ENCODE data around the gene TEX19.

The TEX19 gene

GRCh38 chr17:82383411-82383810, 24.4 kb downstream of the TEX19 start:
- peak overlapping the region; percentile 61; the same call in 1 of the 2 replicates for H3K27ac ChIP-seq
- no peak for TF ChIP-seq CTCF (conservative IDR thresholded peaks at IDR 0.05)

GRCh38 chr17:82384051-82384729, 25.1 kb downstream of the TEX19 start:
- peak overlapping the region; percentile 61 for H3K27ac ChIP-seq
- TF ChIP-seq CTCF (conservative IDR thresholded peaks at IDR 0.05): no peak

GRCh38 chr17:82384730-82385481, 25.9 kb downstream of the TEX19 start:
- peak overlapping the region; percentile 61 for H3K27ac ChIP-seq
- peak; percentile 76 for TF ChIP-seq CTCF (conservative IDR thresholded peaks at IDR 0.05)

GRCh38 chr17:82385559-82386254, 26.7 kb downstream of the TEX19 start:
- peak overlapping the region; percentile 61 for H3K27ac ChIP-seq
- TF ChIP-seq CTCF (conservative IDR thresholded peaks at IDR 0.05): no peak

DNA sequence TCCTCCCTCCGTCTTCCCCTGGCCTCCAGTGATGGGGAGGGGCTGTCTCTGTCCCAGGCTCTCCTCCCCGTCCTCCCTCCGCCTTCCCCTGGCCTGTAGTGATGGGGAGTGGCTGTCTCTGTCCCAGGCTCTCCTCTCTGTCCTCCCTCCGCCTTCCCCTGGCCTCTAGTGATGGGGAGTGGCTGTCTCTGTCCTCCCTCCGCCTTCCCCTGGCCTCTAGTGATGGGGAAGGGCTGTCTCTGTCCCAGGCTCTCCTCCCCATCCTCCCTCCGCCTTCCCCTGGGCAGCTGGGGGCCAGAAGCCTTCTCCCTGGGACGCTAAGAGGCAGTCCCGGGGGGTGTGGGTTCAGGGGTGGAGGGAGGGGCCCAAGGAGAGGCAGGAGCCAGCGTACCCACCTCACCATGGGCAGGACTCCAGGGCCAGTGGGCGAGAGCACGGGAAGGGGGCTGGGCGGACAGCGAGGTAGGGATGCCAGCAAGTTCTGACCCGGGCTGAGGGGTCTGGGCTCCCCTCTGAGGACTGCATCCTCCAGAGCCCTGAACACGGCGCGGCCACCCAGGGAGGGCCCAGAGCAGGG, 27.3 kb downstream of the TEX19 start:
- no peak overlapping the region for H3K27ac ChIP-seq
- no peak for TF ChIP-seq CTCF (conservative IDR thresholded peaks at IDR 0.05)

DNA sequence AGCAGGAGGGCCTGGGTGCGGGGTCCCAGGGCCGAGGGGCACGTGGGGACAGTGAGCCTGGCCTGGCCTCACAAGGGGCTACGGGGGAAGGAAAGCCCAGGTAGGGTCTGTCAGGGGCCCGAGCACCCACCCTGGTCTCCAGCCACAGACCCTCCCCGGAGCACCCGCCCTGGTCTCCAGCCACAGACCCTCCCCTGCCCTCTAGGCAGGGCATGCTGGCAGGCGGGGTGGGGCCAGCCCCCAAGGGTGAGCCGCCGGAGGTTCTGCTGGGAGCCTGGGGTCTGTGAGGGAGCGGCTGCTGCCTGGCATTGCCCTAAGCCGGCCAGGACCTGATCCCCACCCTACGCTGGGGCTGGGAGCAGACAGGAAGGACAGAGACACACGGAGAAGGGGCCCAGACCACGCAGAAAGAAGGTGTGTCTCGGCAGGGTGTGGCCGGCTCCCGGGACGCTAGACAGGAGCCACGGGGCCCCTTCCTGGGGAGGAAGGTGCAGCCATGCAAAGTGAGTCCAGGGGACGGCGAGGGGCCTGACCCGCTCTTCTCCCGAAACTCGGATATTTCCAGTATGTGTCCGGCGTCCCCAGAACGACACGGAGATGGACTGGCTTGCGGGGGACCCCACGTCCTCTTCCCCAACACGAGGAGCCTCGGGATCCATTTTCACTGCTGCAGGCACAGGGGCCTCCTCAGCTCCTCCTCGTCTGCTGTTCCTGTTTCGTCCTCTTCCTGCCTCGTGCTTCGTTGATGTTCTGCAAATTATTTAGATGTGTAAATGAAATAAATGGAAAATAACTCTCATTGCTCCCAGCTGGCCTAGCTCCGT, 28.0 kb downstream of the TEX19 start:
- no peak for TF ChIP-seq CTCF (conservative IDR thresholded peaks at IDR 0.05)
- H3K27ac ChIP-seq: no peak overlapping the region

Measured in VCaP (cell line).